Measurements from ENCODE around the gene TIGD1. TPM values are rescaled to one million over a fixed set of nuclear protein-coding genes. Genes with fewer than 3 reads are reported as not detected.

TIGD1 gene
- total RNA-seq, 2 experiments from 2014 or later = 18.5 to 27.8 TPM

GRCh38 chr2:232511336-232511890 is 38.9 kb downstream of the TIGD1 start:
- no peak for TF ChIP-seq EZH2phosphoT487 (IDR thresholded peaks at IDR 0.05; ENCODE audit: borderline replicate concordance, low read depth, low read length)
- TF ChIP-seq, protein P1, sequence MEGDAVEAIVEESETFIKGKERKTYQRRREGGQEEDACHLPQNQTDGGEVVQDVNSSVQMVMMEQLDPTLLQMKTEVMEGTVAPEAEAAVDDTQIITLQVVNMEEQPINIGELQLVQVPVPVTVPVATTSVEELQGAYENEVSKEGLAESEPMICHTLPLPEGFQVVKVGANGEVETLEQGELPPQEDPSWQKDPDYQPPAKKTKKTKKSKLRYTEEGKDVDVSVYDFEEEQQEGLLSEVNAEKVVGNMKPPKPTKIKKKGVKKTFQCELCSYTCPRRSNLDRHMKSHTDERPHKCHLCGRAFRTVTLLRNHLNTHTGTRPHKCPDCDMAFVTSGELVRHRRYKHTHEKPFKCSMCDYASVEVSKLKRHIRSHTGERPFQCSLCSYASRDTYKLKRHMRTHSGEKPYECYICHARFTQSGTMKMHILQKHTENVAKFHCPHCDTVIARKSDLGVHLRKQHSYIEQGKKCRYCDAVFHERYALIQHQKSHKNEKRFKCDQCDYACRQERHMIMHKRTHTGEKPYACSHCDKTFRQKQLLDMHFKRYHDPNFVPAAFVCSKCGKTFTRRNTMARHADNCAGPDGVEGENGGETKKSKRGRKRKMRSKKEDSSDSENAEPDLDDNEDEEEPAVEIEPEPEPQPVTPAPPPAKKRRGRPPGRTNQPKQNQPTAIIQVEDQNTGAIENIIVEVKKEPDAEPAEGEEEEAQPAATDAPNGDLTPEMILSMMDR (conservative IDR thresholded peaks at IDR 0.05; ENCODE audit: low read length) = no peak
- DNase-seq (ENCODE audit: low spot score) = no peak
- Histone ChIP-seq H3K4me3 (ENCODE audit: low read depth, low read length, poor library complexity, severe bottlenecking) (no peak overlapping the region), H3K27ac (ENCODE audit: low read depth, low read length, poor library complexity, severe bottlenecking) (no peak overlapping the region), H3K4me1 (ENCODE audit: insufficient read depth, low read length, poor library complexity, severe bottlenecking) (no peaks in the 10 kb centered on the region), H3K9me3 (ENCODE audit: low read length) (no peaks in the 10 kb centered on the region), H3K9me2 (ENCODE audit: insufficient read depth, low read length) (no peaks in the 10 kb centered on the region), H4K20me1 (ENCODE audit: insufficient read depth, low read length) (no peaks in the 10 kb centered on the region), H2AFZ (ENCODE audit: low read length) (no peak overlapping the region), H3K4me2 (ENCODE audit: low read length) (no peak overlapping the region), H3K36me3 (ENCODE audit: insufficient read depth, low read length) (no peaks in the 10 kb centered on the region), H3K79me2 (ENCODE audit: insufficient read depth, low read depth, low read length) (no peaks in the 10 kb centered on the region)
- POLR2A ChIA-PET = no interaction called here
- intact Hi-C loops (cut with micrococcal nuclease; ENCODE audit: unreplicated experiment) = no loop called here
- CTCF ChIA-PET (ENCODE audit: unreplicated experiment) = no interaction called here
- BruUV-seq (replicated peaks) = no TSS peak

DNA sequence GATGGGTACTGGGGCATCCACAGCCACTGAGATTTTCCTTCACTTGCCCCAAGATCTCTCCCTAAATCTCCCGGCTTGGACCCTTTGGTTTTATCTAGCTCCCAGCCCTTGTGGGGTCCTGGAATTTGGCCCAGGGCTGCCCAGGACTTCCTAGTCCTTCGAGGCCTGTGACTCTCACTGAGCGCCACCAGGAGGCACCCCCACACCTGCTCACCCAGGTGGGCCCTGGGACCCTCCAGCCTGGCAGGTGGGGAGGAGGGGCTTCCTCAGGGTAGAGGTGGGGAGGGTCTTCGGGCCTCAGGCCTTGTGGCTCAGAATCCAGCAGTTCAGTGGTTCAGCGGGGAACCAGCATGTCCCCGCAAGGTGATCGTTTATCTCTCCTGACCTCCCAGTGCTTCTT is 42.1 kb downstream of the TIGD1 start:
- BruUV-seq (replicated peaks) = no TSS peak
- ChIA-PET CTCF (ENCODE audit: unreplicated experiment) (no interaction called here), POLR2A (no interaction called here)
- H3K79me2 ChIP-seq (ENCODE audit: insufficient read depth, low read depth, low read length) = no peaks in the 10 kb centered on the region
- H3K9me2 ChIP-seq (ENCODE audit: insufficient read depth, low read length) = no peaks in the 10 kb centered on the region
- intact Hi-C loops (cut with micrococcal nuclease; ENCODE audit: unreplicated experiment) = no loop called here
- no peaks in the 10 kb centered on the region for H3K9me3 ChIP-seq (ENCODE audit: low read length)
- no peaks in the 10 kb centered on the region for H3K4me1 ChIP-seq (ENCODE audit: insufficient read depth, low read length, poor library complexity, severe bottlenecking)
- DNase-seq (ENCODE audit: low spot score) = no peak
- H3K27ac ChIP-seq (ENCODE audit: low read depth, low read length, poor library complexity, severe bottlenecking) = no peak overlapping the region
- TF ChIP-seq EZH2phosphoT487 (IDR thresholded peaks at IDR 0.05; ENCODE audit: borderline replicate concordance, low read depth, low read length) = no peak
- TF ChIP-seq, protein P1 (conservative IDR thresholded peaks at IDR 0.05; ENCODE audit: low read length) = 0 out of 2 replicates have a peak, but pooled peaks have one; percentile 10
- no peaks in the 10 kb centered on the region for H4K20me1 ChIP-seq (ENCODE audit: insufficient read depth, low read length)
- no peak overlapping the region for H3K4me3 ChIP-seq (ENCODE audit: low read depth, low read length, poor library complexity, severe bottlenecking)
- H3K36me3 ChIP-seq (ENCODE audit: insufficient read depth, low read length) = no peaks in the 10 kb centered on the region
- no peak overlapping the region for H3K4me2 ChIP-seq (ENCODE audit: low read length)
- H2AFZ ChIP-seq (ENCODE audit: low read length) = no peak overlapping the region

- intact Hi-C loops (cut with micrococcal nuclease; ENCODE audit: unreplicated experiment) = no loop called here
- Histone ChIP-seq H3K27ac (ENCODE audit: low read depth, low read length, poor library complexity, severe bottlenecking) (no peak overlapping the region), H3K9me2 (ENCODE audit: insufficient read depth, low read length) (no peaks in the 10 kb centered on the region), H3K4me1 (ENCODE audit: insufficient read depth, low read length, poor library complexity, severe bottlenecking) (no peaks in the 10 kb centered on the region), H3K36me3 (ENCODE audit: insufficient read depth, low read length) (no peaks in the 10 kb centered on the region), H4K20me1 (ENCODE audit: insufficient read depth, low read length) (no peaks in the 10 kb centered on the region), H3K4me3 (ENCODE audit: low read depth, low read length, poor library complexity, severe bottlenecking) (no peak overlapping the region), H2AFZ (ENCODE audit: low read length) (no peak overlapping the region), H3K9me3 (ENCODE audit: low read length) (no peaks in the 10 kb centered on the region), H3K4me2 (ENCODE audit: low read length) (no peak overlapping the region), H3K79me2 (ENCODE audit: insufficient read depth, low read depth, low read length) (no peaks in the 10 kb centered on the region)
- TF ChIP-seq EZH2phosphoT487 (IDR thresholded peaks at IDR 0.05; ENCODE audit: borderline replicate concordance, low read depth, low read length) = no peak
- TF ChIP-seq, protein P1 (conservative IDR thresholded peaks at IDR 0.05; ENCODE audit: low read length) = no peak
- BruUV-seq (replicated peaks) = no TSS peak
- ChIA-PET CTCF (ENCODE audit: unreplicated experiment) (no interaction called here), POLR2A (no interaction called here)
- no peak for DNase-seq (ENCODE audit: low spot score)
These were observed 43.6 kb downstream of the TIGD1 start for GRCh38 chr2:232506709-232507108.
